Brain microvascular endothelial cell (primary cell): ENCODE data around the gene SLC7A6.

Experiments
- DNase-seq: peaks from one replicate; pipeline ENCODE4 v3.0.0-alpha.2; 2020
- H3K27ac ChIP-seq: fragments of 250-450 bp; sonication (Bioruptor Pico); 2 replicates; pipeline ENCODE4 v1.5.1; 2020; ENCODE audit warnings: mild to moderate bottlenecking, moderate library complexity
- H3K27me3 ChIP-seq: fragments of 250-450 bp; sonication (Bioruptor Pico); replicated peaks from 2 replicates; pipeline ENCODE4 v1.5.1; 2020; ENCODE audit warnings: mild to moderate bottlenecking
- H3K36me3 ChIP-seq: fragments of 250-450 bp; sonication (Bioruptor Pico); replicated peaks from 2 replicates; pipeline ENCODE4 v1.5.1; 2020; ENCODE audit warnings: mild to moderate bottlenecking
- H3K4me3 ChIP-seq: 2 replicates; pipeline ENCODE4 v1.5.1; 2011; ENCODE audit warnings: low read depth, mild to moderate bottlenecking, control low read depth, low read length, moderate library complexity
- in situ Hi-C: cut with HindIII; loops from 2 replicates; pipeline ENCODE4 v1.10.0; 2017; ENCODE audit warnings: low sequenced_read_pairs, low pct_ligation_motif_present
- TF ChIP-seq, protein P1 (sequence below): IDR thresholded peaks from 2 replicates; pipeline ENCODE4 v1.5.1; 2011; ENCODE audit warnings: low read depth, mild to moderate bottlenecking, moderate library complexity, low read length, control low read depth, inconsistent platforms; ENCODE audit errors: missing control alignments

SLC7A6 gene

DNA sequence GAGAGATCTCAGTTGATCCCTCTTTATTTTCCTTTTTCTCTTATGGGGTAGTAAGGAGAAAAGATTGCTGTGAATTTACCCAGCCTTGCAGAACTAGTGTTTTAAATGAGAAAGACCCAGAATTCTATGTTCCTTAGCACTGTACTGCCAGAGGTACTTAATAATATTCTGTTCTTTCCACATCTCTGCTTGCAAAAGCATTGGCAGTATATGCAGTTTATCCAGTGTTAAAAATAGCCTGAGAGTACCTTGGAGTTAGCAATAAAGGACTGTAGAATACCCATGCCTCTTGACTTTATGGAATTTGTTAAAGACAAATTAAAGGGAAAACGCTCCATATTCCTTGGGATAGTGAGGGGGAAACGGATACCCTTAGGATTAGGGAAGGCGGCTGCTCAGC, 11.9 kb downstream of the SLC7A6 start:
- in situ Hi-C loops = no loop called here
- Histone ChIP-seq H3K4me3 (no peak overlapping the region), H3K36me3 (peaks cover 27% of the 10 kb centered on the region), H3K27me3 (no peaks in the 10 kb centered on the region), H3K27ac (no peak overlapping the region)
- DNase-seq = no peak
- TF ChIP-seq, protein P1, sequence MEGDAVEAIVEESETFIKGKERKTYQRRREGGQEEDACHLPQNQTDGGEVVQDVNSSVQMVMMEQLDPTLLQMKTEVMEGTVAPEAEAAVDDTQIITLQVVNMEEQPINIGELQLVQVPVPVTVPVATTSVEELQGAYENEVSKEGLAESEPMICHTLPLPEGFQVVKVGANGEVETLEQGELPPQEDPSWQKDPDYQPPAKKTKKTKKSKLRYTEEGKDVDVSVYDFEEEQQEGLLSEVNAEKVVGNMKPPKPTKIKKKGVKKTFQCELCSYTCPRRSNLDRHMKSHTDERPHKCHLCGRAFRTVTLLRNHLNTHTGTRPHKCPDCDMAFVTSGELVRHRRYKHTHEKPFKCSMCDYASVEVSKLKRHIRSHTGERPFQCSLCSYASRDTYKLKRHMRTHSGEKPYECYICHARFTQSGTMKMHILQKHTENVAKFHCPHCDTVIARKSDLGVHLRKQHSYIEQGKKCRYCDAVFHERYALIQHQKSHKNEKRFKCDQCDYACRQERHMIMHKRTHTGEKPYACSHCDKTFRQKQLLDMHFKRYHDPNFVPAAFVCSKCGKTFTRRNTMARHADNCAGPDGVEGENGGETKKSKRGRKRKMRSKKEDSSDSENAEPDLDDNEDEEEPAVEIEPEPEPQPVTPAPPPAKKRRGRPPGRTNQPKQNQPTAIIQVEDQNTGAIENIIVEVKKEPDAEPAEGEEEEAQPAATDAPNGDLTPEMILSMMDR = no peak

DNA sequence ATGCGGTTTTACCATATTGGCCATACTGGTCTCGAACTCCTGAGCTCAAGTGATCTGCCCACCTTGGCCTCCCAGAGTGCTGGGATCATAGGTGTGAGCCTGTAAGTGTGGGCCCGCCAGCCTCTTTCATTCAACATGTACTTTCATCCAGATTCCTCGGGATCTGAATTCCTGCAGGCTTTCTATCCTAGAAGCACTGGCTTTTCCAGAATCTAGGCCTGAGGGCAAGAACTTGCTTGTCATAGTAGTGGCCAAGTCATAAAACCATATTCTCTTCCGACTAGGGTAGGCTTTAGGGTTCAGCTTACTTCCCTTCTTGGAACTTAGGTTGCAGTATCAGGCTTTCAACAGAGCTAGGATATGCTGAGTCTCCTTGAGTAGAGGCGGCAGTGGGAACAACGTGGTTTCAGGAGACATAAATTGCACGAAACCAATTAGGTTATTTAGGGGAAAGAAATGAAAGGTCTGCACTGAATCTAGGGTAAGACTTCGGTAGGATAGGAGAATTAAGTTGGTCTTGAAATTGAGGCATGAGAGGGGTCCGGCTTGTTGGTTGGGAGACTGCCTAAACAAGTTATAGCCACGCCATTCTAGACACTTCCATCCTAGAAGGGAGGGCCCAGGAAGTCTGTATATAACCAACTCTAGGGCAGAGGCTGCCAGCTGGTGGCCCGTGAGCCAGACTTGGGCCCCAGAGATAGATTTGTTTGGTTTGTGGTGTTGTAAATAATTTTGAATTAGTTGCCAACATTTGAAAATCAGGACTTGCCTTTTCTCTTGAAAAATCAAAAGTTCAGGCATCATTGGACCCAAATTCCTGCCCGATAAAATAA, 15.6 kb downstream of the SLC7A6 start:
- in situ Hi-C loops = no loop called here
- H3K36me3 ChIP-seq = peaks cover 30% of the 10 kb centered on the region
- no peak for DNase-seq
- TF ChIP-seq, protein P1 = no peak
- no peak overlapping the region for H3K27ac ChIP-seq
- H3K4me3 ChIP-seq = no peak overlapping the region
- H3K27me3 ChIP-seq = no peaks in the 10 kb centered on the region

DNA sequence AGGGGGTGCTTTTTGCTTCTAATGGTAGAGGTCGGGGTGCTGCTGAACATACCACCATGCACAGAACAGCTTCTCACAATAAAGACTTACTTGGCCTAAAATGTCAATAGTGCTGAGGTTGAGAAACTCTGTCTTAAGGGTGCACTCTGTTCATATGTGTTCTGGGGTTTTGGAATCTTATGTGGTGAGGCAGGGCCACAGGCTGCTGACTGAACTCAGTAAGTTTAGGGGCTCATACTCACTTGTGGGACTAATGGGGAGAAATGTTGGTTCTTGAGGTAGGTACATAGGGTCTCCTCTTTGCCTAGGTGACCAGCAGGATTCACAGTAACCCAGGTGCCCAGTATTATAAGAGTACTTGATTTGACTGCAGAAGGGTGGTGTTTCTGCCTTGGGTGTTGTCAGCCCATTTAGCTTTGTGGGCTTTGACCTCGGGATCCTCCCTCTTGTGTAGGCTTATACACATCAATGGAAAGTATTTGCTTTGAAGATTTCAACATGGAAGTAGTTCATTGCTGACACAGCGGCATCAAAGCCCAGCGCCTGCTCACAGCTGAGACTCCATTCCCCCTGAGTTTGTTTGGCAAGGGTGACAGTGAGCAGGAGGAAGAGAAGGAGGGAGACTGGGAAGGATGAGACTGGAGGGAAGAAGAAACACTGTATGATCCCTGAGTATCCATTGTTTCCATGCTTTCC, 17.2 kb downstream of the SLC7A6 start:
- in situ Hi-C loops = no loop called here
- no peak for DNase-seq
- H3K27me3 ChIP-seq = no peaks in the 10 kb centered on the region
- H3K36me3 ChIP-seq = peaks cover 38% of the 10 kb centered on the region
- H3K4me3 ChIP-seq = no peak overlapping the region
- TF ChIP-seq, protein P1 = no peak
- no peak overlapping the region for H3K27ac ChIP-seq

DNA sequence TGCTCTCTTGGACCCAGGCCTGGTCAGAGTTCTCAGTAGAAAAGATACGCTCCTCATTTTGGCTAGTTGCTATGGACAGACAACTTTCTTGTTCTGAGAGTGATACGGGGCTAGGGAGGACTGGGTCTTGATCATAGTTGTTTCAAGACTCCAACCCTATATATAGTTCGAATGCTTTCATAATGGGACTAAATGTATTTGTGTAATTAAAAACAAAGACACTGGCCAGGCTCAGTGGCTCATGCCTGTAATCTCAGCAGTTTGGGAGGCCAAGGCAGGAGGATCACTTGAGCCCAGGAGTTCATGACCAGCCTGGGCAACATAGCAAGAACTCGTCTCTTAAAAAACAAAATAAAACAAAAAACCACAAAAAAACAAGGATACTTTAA, 17.7 kb downstream of the SLC7A6 start:
- in situ Hi-C loops = no loop called here
- no peak for DNase-seq
- Histone ChIP-seq H3K27ac (no peak overlapping the region), H3K4me3 (no peak overlapping the region), H3K36me3 (peaks cover 41% of the 10 kb centered on the region), H3K27me3 (no peaks in the 10 kb centered on the region)
- TF ChIP-seq, protein P1 = no peak

DNA sequence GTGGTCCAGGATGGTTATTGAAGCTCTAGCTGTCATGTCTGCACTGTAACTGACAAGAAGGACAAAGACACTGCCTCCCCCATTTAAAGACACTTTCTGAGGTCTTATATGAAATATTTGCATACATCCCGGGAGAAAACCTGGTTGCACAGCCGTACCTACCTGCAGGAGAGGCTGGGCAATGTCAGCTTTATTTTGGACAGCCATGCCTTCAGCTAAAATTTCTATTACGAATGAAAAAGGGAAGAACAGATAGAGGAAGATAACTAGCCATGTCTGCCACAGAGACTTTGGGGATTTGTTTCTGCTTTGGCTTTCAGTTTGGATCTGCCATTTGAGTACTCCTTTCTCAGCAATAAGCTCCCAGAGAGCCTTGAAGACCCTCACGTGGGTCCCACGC, 19.0 kb downstream of the SLC7A6 start:
- TF ChIP-seq, protein P1 = no peak
- Histone ChIP-seq H3K4me3 (no peak overlapping the region), H3K36me3 (peaks cover 41% of the 10 kb centered on the region), H3K27me3 (no peaks in the 10 kb centered on the region), H3K27ac (no peak overlapping the region)
- DNase-seq = no peak
- in situ Hi-C loops = no loop called here
